Bronchial epithelial cell (primary cell): ENCODE measurements around the gene TPSAB1. TPM values are rescaled to one million over a fixed set of nuclear protein-coding genes. Genes with fewer than 3 reads are reported as not detected.

Experiments
- DNase-seq: peaks from one replicate; pipeline ENCODE4 v3.0.0-alpha.2; 2010; ENCODE audit warnings: low read depth
- FAIRE-seq: peaks from 2 replicates; lab custom pipeline; 2011; peaks lifted over from hg19 to GRCh38; lab: Jason Lieb, UNC
- H3K27me3 ChIP-seq: 2 replicates; pipeline ENCODE4 v1.5.1; 2011; ENCODE audit warnings: low read length; ENCODE audit not compliant: control insufficient read depth, insufficient read depth
- H3K36me3 ChIP-seq: 2 replicates; pipeline ENCODE4 v1.5.1; 2011; ENCODE audit warnings: low read length; ENCODE audit not compliant: control insufficient read depth, insufficient read depth
- H3K4me3 ChIP-seq: 2 replicates; pipeline ENCODE4 v1.5.1; 2011; ENCODE audit warnings: mild to moderate bottlenecking, low read depth, low read length, control low read depth
- total RNA-seq: library from RNA; depleted of rRNA; stranded (reverse); fragments of >200 nt; gene quantifications from 2 replicates; pipeline ENCODE4 v1.2.1, GENCODE V29; 2014
- TF ChIP-seq, protein P1 (sequence below): IDR thresholded peaks from 2 replicates; pipeline ENCODE4 v1.5.1; 2011; ENCODE audit warnings: mild to moderate bottlenecking, moderate library complexity, low read length, control low read depth, inconsistent platforms; ENCODE audit not compliant: insufficient read depth, severe bottlenecking

Gene TPSAB1
- total RNA-seq, 1 donor from 2014 or later = not detected

DNA sequence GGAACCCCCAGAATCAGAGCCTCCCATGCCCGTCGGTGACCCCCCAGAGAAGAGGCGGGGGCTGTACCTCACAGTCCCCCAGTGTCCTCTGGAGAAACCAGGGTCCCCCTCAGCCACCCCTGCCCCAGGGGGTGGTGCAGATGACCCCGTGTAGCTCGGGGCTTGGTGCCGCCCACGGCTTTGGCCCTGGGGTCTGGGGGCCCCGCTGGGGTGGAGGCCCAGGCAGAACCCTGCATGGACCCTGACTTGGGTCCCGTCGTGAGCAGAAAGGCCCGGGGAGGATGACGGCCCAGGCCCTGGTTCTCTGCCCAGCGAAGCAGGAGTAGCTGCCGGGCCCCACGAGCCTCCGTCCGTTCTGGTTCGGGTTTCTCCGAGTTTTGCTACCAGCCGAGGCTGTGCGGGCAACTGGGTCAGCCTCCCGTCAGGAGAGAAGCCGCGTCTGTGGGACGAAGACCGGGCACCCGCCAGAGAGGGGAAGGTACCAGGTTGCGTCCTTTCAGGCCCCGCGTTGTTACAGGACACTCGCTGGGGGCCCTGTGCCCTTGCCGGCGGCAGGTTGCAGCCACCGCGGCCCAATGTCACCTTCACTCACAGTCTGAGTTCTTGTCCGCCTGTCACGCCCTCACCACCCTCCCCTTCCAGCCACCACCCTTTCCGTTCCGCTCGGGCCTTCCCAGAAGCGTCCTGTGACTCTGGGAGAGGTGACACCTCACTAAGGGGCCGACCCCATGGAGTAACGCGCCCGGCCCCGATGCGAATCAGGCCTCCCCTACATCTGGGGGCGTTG, 19.5 kb upstream of the TPSAB1 start:
- TF ChIP-seq, protein P1, sequence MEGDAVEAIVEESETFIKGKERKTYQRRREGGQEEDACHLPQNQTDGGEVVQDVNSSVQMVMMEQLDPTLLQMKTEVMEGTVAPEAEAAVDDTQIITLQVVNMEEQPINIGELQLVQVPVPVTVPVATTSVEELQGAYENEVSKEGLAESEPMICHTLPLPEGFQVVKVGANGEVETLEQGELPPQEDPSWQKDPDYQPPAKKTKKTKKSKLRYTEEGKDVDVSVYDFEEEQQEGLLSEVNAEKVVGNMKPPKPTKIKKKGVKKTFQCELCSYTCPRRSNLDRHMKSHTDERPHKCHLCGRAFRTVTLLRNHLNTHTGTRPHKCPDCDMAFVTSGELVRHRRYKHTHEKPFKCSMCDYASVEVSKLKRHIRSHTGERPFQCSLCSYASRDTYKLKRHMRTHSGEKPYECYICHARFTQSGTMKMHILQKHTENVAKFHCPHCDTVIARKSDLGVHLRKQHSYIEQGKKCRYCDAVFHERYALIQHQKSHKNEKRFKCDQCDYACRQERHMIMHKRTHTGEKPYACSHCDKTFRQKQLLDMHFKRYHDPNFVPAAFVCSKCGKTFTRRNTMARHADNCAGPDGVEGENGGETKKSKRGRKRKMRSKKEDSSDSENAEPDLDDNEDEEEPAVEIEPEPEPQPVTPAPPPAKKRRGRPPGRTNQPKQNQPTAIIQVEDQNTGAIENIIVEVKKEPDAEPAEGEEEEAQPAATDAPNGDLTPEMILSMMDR = no peak
- Histone ChIP-seq H3K4me3 (no peak overlapping the region), H3K36me3 (no peaks in the 10 kb centered on the region), H3K27me3 (no peaks in the 10 kb centered on the region)
- FAIRE-seq (no peak), DNase-seq (no peak)

DNA sequence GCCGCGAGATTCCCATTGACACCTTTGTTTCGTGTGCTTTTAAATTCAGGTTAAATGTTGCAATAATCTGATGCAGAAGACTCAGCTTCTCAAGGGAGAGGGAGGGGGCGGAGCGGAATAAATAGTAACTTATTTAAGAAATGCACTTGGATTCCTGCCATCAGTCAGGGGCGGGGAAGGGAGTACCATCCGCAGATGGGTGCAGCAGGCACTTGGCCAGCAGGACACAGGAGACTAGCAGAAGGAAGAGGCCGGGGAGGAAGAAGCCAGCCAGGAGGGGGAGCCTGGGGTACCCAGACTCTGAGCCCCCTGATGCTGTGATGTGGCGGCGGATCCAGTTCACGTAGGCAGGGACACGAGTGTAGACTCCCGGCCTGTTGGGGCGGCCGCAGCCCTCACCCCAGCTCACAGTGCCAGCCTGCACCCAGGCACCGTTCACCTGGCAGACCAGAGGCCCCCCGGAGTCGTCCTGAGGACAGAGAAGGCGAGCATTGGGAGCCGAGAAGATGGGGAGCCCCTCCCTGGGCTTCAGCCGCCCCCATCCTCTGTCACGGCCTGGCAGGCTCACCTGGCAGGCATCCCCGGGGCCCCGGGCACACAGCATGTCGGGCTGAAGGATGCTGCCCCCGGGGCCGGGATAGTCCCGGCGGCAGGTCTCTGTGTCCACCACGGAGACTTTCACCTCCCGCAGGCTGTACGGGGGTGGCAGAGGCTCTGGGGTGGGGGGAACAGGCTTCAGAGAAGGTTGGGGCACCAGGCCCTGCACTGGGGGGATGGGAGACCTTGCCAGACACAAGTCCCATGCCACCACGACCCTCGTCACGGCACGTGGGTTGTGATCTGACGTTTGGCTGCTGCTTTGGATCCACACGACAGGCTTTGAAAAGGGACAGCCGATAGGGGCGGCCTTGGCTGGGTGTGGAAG, 18.6 kb upstream of the TPSAB1 start:
- Histone ChIP-seq H3K4me3 (no peak overlapping the region), H3K36me3 (no peaks in the 10 kb centered on the region), H3K27me3 (no peaks in the 10 kb centered on the region)
- DNase-seq = no peak
- TF ChIP-seq, protein P1 = no peak
- no peak for FAIRE-seq

GRCh38 chr16:1222553-1223354, 17.8 kb upstream of the TPSAB1 start:
- TF ChIP-seq, protein P1 = no peak
- DNase-seq (no peak), FAIRE-seq (no peak)
- no peak overlapping the region for H3K4me3 ChIP-seq
- H3K27me3 ChIP-seq = no peaks in the 10 kb centered on the region
- H3K36me3 ChIP-seq = no peaks in the 10 kb centered on the region

DNA sequence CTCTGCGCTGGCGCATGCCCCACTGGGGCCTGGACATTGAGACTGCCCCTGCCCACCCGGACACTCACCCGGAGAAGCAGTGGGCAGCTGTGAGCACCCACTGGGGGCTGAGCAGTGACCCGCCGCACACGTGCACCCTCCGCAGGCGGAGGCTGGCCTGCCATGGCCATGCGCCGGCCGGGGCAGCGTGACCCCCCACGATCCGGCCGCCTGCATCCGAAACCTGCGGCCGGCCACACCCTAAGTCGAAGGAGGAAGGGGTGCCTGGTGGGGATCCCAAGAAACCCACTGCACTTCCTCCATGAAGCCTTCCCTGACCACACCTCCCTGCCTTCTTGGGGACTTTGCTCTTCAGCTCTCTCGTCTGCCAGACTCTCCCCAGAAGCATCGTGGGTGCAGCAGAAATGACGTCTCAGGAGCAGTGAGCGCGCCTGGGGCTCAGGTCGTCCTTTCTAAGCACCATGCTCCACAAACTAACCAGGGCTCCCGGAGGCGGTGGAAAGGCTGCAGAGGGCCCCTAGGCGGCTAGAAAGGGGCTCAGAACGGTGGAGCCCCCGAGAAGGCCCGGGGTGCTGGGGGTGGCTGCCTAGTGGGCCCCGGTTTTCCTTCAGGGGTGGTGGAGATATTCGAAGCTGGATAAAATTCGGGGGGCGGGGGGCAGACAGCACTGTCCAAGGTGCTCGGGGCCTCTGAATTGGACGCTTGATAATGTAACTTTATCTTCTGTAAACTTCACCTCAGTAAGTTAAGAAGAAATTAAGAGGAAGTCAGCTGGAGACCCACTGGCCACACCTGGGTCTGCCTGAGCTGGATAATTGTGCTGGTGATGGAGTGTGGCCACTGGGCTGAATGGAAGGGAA, 16.9 kb upstream of the TPSAB1 start:
- Histone ChIP-seq H3K36me3 (no peaks in the 10 kb centered on the region), H3K4me3 (no peak overlapping the region), H3K27me3 (no peaks in the 10 kb centered on the region)
- TF ChIP-seq, protein P1 = no peak
- no peak for DNase-seq
- no peak for FAIRE-seq

DNA sequence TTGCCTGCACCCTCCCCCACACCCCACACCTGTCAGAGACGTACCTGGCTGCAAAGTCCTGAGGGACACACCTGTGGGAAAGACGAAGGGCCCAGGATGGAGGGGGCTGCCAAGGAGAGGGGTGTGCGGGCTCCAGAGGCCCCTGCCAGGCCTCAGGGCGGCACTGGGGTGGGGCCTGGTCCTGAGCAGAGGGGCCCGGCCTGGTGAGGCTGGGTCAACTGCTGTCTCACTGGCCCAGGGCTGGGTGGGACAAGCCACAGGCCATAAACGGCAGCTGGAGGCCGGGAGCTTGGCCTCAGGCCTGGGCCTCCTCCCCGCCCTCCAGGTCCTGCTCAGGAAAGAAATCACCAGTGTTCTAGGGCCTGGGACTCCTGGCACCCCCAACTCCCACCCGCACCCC, 15.9 kb upstream of the TPSAB1 start:
- Histone ChIP-seq H3K4me3 (no peak overlapping the region), H3K36me3 (no peaks in the 10 kb centered on the region), H3K27me3 (no peaks in the 10 kb centered on the region)
- FAIRE-seq = no peak
- DNase-seq = no peak
- TF ChIP-seq, protein P1 = no peak
